ENCODE data around the gene C19orf25. TPM values are rescaled to one million over a fixed set of nuclear protein-coding genes. Genes with fewer than 3 reads are reported as not detected.

Gene C19orf25
- total and polyA plus RNA-seq, 9 of the 15 experiments (the other 6 are each of a cell fraction or from before 2014, with no cell fraction given), result 0.79 to 96.0 (median 36.1) TPM

GRCh38 chr19:1447504-1447903, 31.5 kb downstream of the C19orf25 start:
- DNase-seq (ENCODE audit: extremely low read depth in 1 of 4, low spot score in 3 of 4) (no peak), ATAC-seq (no peak), FAIRE-seq (no peak)
- Histone ChIP-seq H3K4me2 (ENCODE audit: insufficient read depth, low read length) (no peak overlapping the region), H3K27me3 (ENCODE audit: control insufficient read depth in 2 of 2, insufficient read depth in 2 of 2, low read length in 2 of 2) (peaks cover 0 to 12% of the 10 kb centered on the region in 2 experiments; a peak in 1 of 5 replicates), H3K9ac (ENCODE audit: insufficient read depth in 1 of 2, low read depth in 2 of 2, low read length in 2 of 2) (no peak overlapping the region), H3K9me1 (ENCODE audit: control insufficient read depth, insufficient read depth, low read length) (no peaks in the 10 kb centered on the region), H4K20me1 (replicated peaks; ENCODE audit: control insufficient read depth, insufficient read depth, low read length) (peaks cover 17% of the 10 kb centered on the region; the same call in 1 of the 2 replicates), H3K9me3 (replicated peaks; ENCODE audit: control insufficient read depth, insufficient read depth, low read depth, low read length) (no peaks in the 10 kb centered on the region), H2AFZ (ENCODE audit: low read depth, low read length) (no peak overlapping the region), H3K4me3 (no peak overlapping the region), H3K79me2 (ENCODE audit: control insufficient read depth, insufficient read depth, low read length) (no peaks in the 10 kb centered on the region), H3K27ac (ENCODE audit: extremely low read depth, low read depth, low read length) (no peak overlapping the region), H3K4me1 (replicated peaks in 1 of 2; ENCODE audit: control insufficient read depth in 2 of 2, insufficient read depth in 2 of 2, low read length in 2 of 2) (peaks cover 15 to 76% of the 10 kb centered on the region in 2 experiments), H3K36me3 (ENCODE audit: control insufficient read depth, insufficient read depth, low read length) (peaks cover 4% of the 10 kb centered on the region; the same call in 1 of the 3 replicates)
- TF ChIP-seq EGR1 (conservative IDR thresholded peaks at IDR 0.05), result no peak
- no peak for TF ChIP-seq ZNF655 (CRISPR knock-in tag; IDR thresholded peaks at IDR 0.05)
- no peak for TF ChIP-seq ZNF707 (CRISPR knock-in tag; conservative IDR thresholded peaks at IDR 0.05)
- no peak for TF ChIP-seq ELF1 (tag; IDR thresholded peaks at IDR 0.05)
- no peak for TF ChIP-seq STAT5B (CRISPR knock-in tag; IDR thresholded peaks at IDR 0.05)
- no peak for TF ChIP-seq FOXP1 (CRISPR knock-in tag; IDR thresholded peaks at IDR 0.05)
- TF ChIP-seq MTA2 (IDR thresholded peaks at IDR 0.05; ENCODE audit: low read depth), result no peak
- TF ChIP-seq TCF7L2 (IDR thresholded peaks at IDR 0.05; ENCODE audit: low read depth, low read length), result no peak
- ChIA-PET CTCF (ENCODE audit: low intra/inter-chr PET ratio) (no interaction called here), POLR2A (interaction anchor here (0.6 to 0.8 kb wide), 2 partner anchors 206 to 417 kb away, joined by 3 read pairs; no protein-coding TSS in a partner anchor)
- in situ Hi-C loops (cut with MboI) (no loop called here), intact Hi-C loops (cut with micrococcal nuclease) (loop anchor here (10.0 kb wide), 1 partner anchor 173 kb away; the partner anchor contains the start of gene FAM174C)
- BruUV-seq (replicated peaks), result no TSS peak
- 11% methylated on average over 4 of the region's 4 CpGs for WGBS (ENCODE audit: insufficient coverage, low coverage, missing lambda C conversion rate)

Data from K562 (cell line).